Activated B cell treated with CpG ODN at 0.5 μM for 24 hours (primary cell): ENCODE measurements around the gene ACAP2. TPM values are rescaled to one million over a fixed set of nuclear protein-coding genes. Genes with fewer than 3 reads are reported as not detected.

Source experiments
- ATAC-seq: fragments of 200-7000 bp; cut with Tn5 transposase; one replicate; pipeline ENCODE4 v1.10.0; 2021; ENCODE audit warnings: low read depth, mild to moderate bottlenecking, moderate library complexity
- CTCF ChIA-PET: fragments of 350-600 bp; sonication (Branson Sonifier 250); formaldehyde crosslinking; loops from one replicate; lab custom pipeline; 2021; ENCODE audit warnings: antibody characterized with exemption; lab: Charles Lee
- POLR2A ChIA-PET: fragments of 350-600 bp; sonication (Branson Sonifier 250); formaldehyde crosslinking; loops from one replicate; lab custom pipeline; 2021; ENCODE audit warnings: antibody characterized with exemption; lab: Charles Lee
- DNase-seq: peaks from one replicate; pipeline ENCODE4 v3.0.0; 2022
- H3K27ac Mint-ChIP-seq: one replicate; pipeline ENCODE4 v1.8.0; 2020; ENCODE audit warnings: mixed read lengths
- H3K27me3 Mint-ChIP-seq: one replicate; pipeline ENCODE4 v1.8.0; 2021; ENCODE audit warnings: mixed read lengths
- H3K36me3 Mint-ChIP-seq: one replicate; pipeline ENCODE4 v1.8.0; 2021; ENCODE audit warnings: low read depth, mixed read lengths
- H3K4me1 Mint-ChIP-seq: one replicate; pipeline ENCODE4 v1.8.0; 2021; ENCODE audit warnings: mixed read lengths
- H3K4me3 Mint-ChIP-seq: one replicate; pipeline ENCODE4 v1.8.0; 2020; ENCODE audit warnings: mild to moderate bottlenecking, mixed read lengths
- H3K9me3 Mint-ChIP-seq: one replicate; pipeline ENCODE4 v1.8.0; 2020; ENCODE audit warnings: mixed read lengths
- intact Hi-C: fragments of 100-400 bp; cut with micrococcal nuclease; formaldehyde crosslinking; loops from one replicate; pipeline ENCODE4 v1.15.1; 2024
- total RNA-seq: library from RNA; stranded (reverse); gene quantifications from 2 replicates; pipeline ENCODE4 v1.2.3, GENCODE V29; 2022
- TF ChIP-seq, protein P1 (sequence below): fragments of 200-600 bp; IDR thresholded peaks from one replicate; pipeline ENCODE4 v1.8.0; 2022; ENCODE audit warnings: antibody characterized with exemption, mild to moderate bottlenecking

The ACAP2 gene
- total RNA-seq, 1 donor from 2014 or later = 89.7 TPM

DNA sequence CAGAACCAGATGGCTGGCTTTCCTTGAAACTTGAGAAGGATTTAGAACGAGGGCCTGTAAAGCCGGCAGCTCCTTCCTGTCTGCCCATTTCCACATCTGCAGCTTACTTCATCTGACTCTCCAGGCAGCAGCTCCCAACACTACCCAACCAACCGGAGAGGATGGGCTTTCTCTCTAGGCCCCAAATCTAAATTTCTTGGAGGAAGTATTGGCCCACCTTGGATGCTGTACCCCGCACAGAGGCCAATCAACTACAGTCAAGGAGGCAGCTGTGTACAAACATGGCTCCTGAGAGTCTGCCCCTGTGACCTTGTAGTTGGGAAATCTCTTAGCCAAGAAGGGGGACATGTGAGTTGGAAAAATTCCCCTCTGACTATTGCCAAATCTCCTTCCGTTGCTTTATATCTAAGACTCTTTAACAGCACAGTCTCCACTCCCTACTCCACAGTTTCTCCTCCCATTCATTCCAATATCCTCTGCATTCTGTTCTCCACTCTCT lies 8.0 kb upstream of the ACAP2 start:
- Mint-ChIP-seq H3K27ac (no peak overlapping the region), H3K27me3 (no peaks in the 10 kb centered on the region), H3K36me3 (no peaks in the 10 kb centered on the region), H3K4me1 (no peaks in the 10 kb centered on the region), H3K4me3 (no peak overlapping the region), H3K9me3 (no peaks in the 10 kb centered on the region)
- DNase-seq (no peak), ATAC-seq (no peak)
- intact Hi-C loops = no loop called here
- ChIA-PET CTCF (interaction anchor here (1.3 kb wide), 1 partner anchor 9 kb away, joined by 3 read pairs; no protein-coding TSS in a partner anchor), POLR2A (no interaction called here)
- TF ChIP-seq, protein P1, sequence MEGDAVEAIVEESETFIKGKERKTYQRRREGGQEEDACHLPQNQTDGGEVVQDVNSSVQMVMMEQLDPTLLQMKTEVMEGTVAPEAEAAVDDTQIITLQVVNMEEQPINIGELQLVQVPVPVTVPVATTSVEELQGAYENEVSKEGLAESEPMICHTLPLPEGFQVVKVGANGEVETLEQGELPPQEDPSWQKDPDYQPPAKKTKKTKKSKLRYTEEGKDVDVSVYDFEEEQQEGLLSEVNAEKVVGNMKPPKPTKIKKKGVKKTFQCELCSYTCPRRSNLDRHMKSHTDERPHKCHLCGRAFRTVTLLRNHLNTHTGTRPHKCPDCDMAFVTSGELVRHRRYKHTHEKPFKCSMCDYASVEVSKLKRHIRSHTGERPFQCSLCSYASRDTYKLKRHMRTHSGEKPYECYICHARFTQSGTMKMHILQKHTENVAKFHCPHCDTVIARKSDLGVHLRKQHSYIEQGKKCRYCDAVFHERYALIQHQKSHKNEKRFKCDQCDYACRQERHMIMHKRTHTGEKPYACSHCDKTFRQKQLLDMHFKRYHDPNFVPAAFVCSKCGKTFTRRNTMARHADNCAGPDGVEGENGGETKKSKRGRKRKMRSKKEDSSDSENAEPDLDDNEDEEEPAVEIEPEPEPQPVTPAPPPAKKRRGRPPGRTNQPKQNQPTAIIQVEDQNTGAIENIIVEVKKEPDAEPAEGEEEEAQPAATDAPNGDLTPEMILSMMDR = no peak

DNA sequence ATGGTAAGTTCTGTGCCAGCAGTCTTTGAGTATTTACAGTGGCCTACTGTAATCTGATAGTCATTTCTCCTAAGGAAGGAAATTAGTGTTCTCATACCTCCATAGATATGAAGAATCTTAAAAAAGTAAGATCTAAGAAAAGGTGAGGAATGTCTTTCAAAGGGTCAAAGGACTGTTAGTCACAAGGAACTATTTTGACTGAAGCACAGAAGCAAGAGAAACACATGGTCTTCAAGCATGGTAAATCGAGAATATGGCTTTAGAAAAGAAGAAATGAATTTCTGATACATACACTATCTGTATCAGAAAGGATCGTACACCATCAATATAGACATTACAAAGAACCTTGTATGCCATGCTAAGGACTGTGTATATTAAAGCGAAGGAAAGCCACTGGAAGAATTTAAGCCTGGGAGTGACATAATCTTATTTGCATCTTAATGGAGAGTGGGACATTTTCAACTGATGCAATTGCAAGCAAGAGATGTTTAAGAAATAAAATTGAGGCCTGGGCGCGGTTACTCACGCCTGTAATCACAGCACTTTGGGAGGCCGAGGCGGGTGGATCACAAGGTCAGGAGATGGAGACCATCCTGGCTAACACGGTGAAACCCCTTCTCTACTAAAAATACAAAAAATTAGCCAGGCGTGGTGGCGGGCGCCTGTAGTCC lies 5.5 kb upstream of the ACAP2 start:
- no peak for DNase-seq
- Mint-ChIP-seq H3K4me3 (no peak overlapping the region), H3K27me3 (no peaks in the 10 kb centered on the region), H3K4me1 (peaks cover 9% of the 10 kb centered on the region), H3K36me3 (no peaks in the 10 kb centered on the region), H3K9me3 (no peaks in the 10 kb centered on the region), H3K27ac (no peak overlapping the region)
- ChIA-PET POLR2A (no interaction called here), CTCF (no interaction called here)
- intact Hi-C loops = no loop called here
- no peak for ATAC-seq
- TF ChIP-seq, protein P1 = no peak

DNA sequence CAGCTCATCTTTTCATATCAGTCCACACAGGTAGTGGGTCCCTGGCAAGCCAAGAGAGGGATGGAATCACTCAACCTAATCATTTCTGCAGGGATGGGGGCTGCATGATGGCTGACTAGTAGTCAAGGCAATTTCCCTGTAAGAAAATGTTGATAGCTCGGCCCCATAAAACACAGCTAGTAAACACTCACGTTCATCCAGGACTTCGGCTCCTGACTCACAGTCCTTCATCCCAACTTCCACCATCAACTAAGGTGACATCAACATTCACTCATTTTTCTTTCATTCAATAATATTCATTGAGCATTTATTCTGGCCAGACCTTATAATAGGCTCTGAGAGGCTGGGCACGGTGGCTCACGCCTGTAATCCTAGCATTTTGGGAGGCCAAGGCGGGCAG lies 4.4 kb upstream of the ACAP2 start:
- Mint-ChIP-seq H3K4me1 (peaks cover 11% of the 10 kb centered on the region), H3K9me3 (no peaks in the 10 kb centered on the region), H3K4me3 (no peak overlapping the region), H3K27ac (no peak overlapping the region), H3K36me3 (peaks cover 1% of the 10 kb centered on the region), H3K27me3 (no peaks in the 10 kb centered on the region)
- DNase-seq (no peak), ATAC-seq (no peak)
- intact Hi-C loops = no loop called here
- POLR2A ChIA-PET = no interaction called here
- TF ChIP-seq, protein P1 = no peak
- CTCF ChIA-PET = no interaction called here

DNA sequence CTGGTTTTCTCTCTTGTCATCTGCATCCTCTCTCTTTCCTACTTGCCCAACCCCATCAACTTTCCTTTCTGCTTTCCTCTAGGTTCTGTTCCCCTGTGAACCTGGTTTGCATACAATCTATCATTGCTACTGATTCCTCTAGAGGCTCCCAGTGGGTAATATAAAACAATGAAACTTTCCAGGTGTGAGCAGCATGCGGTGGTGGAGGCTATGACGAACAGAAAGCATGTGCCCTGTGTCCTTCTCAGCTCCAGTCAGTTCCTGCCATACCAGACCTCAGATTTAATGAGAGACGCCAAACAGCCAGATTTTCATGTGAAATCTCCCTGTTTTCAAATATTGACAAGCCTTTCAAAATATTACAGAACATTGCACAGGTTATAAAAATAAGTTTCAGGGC lies 3.5 kb upstream of the ACAP2 start:
- POLR2A ChIA-PET = no interaction called here
- intact Hi-C loops = no loop called here
- CTCF ChIA-PET = no interaction called here
- no peak for DNase-seq
- no peak overlapping the region for H3K4me3 Mint-ChIP-seq
- no peaks in the 10 kb centered on the region for H3K9me3 Mint-ChIP-seq
- peaks cover 8% of the 10 kb centered on the region for H3K36me3 Mint-ChIP-seq
- H3K27ac Mint-ChIP-seq = peak overlapping the region; percentile 13
- peaks cover 16% of the 10 kb centered on the region for H3K4me1 Mint-ChIP-seq
- no peaks in the 10 kb centered on the region for H3K27me3 Mint-ChIP-seq
- TF ChIP-seq, protein P1 = no peak
- no peak for ATAC-seq

DNA sequence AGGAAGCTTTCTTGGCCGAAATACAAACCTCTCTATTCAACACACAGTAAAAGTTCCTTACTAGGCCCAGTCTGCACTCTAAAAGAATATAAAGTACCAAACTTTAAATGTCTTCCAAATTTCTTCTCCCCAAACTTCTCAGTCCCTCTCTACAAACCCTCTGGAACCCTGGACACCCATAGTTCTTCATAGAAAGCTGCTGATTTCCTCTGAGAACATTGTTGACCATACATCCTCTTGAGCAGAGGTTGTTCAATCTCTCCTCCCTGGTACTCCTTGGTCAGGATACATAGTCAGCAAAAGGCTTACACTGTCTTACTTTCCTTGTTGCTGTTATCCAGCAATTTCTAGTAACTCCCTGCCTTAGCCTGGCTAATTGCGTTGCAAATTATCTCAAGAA lies 3.1 kb upstream of the ACAP2 start:
- Mint-ChIP-seq H3K9me3 (no peaks in the 10 kb centered on the region), H3K27ac (peak overlapping the region; percentile 13), H3K27me3 (no peaks in the 10 kb centered on the region), H3K36me3 (peaks cover 8% of the 10 kb centered on the region), H3K4me3 (no peak overlapping the region), H3K4me1 (peaks cover 21% of the 10 kb centered on the region)
- no peak for ATAC-seq
- DNase-seq = no peak
- ChIA-PET CTCF (no interaction called here), POLR2A (no interaction called here)
- TF ChIP-seq, protein P1 = no peak
- intact Hi-C loops = no loop called here
